Measurements from ENCODE around the gene OPALIN. TPM values are rescaled to one million over a fixed set of nuclear protein-coding genes. Genes with fewer than 3 reads are reported as not detected.

OPALIN gene
- total RNA-seq, 1 donor from 2014 or later: not detected

GRCh38 chr10:96298362-96298761 is 60.4 kb downstream of the OPALIN start:
- no peak for TF ChIP-seq CTCF (conservative IDR thresholded peaks at IDR 0.05; ENCODE audit: low read depth, low read length)
- DNase-seq (ENCODE audit: low read depth): no peak
- no peak overlapping the region for H3K4me3 ChIP-seq (ENCODE audit: low read depth, low read length)

DNA sequence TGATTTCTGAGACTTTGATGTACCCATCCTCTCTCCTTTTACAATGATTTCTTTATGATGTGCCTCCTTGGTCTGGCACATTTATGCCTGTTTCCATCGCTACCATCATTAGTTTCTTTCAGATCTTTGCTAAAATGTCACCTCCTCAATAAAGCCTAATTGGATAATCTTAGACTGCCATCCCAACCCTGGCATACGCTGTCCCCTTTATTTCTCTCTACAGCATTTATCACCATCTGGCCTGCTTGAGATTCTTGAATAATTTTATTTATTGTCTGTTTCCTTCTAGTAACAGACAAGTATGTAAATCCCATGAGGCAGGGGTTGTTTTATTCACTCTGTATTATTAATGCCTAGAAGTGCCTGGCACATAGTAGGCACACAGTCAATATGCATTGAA is 61.3 kb downstream of the OPALIN start:
- no peak overlapping the region for H3K4me3 ChIP-seq (ENCODE audit: low read depth, low read length)
- DNase-seq (ENCODE audit: low read depth): no peak
- TF ChIP-seq CTCF (conservative IDR thresholded peaks at IDR 0.05; ENCODE audit: low read depth, low read length): no peak

DNA sequence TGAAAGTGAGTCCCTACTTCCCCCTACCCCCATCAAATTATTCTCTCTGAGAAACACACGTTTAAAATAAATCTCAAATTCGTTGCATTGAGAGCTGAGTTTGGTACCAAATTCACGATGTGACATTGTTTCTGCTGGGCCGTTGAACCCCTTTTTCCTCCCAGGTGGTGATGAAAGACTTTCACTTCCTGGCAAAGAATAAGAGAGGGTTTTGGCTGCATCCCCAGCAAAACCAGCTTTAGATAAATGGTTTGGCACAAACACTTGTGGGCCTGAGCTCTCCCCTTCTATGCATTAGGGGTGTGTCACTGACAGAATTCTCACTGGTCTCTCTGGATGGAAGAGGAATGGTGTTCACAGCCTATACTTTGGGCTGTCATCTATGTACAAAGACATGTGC is 63.3 kb downstream of the OPALIN start:
- TF ChIP-seq CTCF (conservative IDR thresholded peaks at IDR 0.05; ENCODE audit: low read depth, low read length): no peak
- H3K4me3 ChIP-seq (ENCODE audit: low read depth, low read length): no peak overlapping the region
- no peak for DNase-seq (ENCODE audit: low read depth)

Other genes starting within 250 kb of the OPALIN start
- 9.1 and 10.6 TPM in 2 replicates for gene ZNF518A, start 228.7 kb downstream of the OPALIN start, total RNA-seq
- gene BLNK, start 87.4 kb downstream of the OPALIN start, total RNA-seq: 0.12 and 0.29 TPM in 2 replicates
- not detected in 2 replicates for gene DNTT, start 54.6 kb downstream of the OPALIN start, total RNA-seq
- 3.3 and 6.7 TPM in 2 replicates for gene TLL2, start 154.9 kb upstream of the OPALIN start, total RNA-seq
- gene TM9SF3, start 228.0 kb upstream of the OPALIN start, total RNA-seq: 67.4 and 77.1 TPM in 2 replicates